GM18951 (cell line): ENCODE data around the gene ACSL5.

Source experiments
- POLR2A ChIP-seq: IDR thresholded peaks from 4 replicates; pipeline ENCODE4 v1.6.1; 2011; ENCODE audit warnings: mild to moderate bottlenecking; ENCODE audit not compliant: insufficient read length, insufficient read depth; ENCODE audit errors: extremely low read depth
- in situ Hi-C: fragments of 300-500 bp; cut with MboI; formaldehyde crosslinking; loops from one replicate; pipeline ENCODE4 v1.12.0; 2022; ENCODE audit warnings: low sequenced_read_pairs, mixed read lengths, inconsistent platforms; ENCODE audit not compliant: unreplicated experiment

ACSL5 gene

DNA sequence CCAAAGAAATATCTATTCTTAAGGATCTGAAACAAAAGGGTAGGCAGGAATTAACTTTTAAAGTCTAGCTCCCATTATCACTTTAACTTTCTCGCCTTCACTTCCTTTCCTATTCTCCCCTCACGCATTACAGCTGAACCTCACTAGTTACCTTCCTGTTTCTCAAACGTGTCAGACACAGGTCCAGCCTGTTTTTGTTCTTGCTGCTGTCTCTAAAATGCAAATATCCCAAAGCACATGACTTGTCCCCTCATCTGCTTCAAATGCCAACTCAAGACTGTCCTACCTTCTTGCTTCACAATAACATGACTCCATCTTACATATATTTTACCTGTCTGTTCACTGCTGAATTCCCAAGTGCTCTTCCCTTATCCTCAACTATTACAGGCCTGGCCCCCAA is 55.2 kb downstream of the ACSL5 start:
- in situ Hi-C loops = no loop called here
- no peak for TF ChIP-seq POLR2A

GRCh38 chr10:112429654-112430230 is 55.8 kb downstream of the ACSL5 start:
- in situ Hi-C loops = no loop called here
- no peak for TF ChIP-seq POLR2A

- no peak for TF ChIP-seq POLR2A
- in situ Hi-C loops = no loop called here
Measured at GRCh38 chr10:112433136-112433535, 59.2 kb downstream of the ACSL5 start.

GRCh38 chr10:112434988-112435619 is 61.2 kb downstream of the ACSL5 start:
- TF ChIP-seq POLR2A = no peak
- in situ Hi-C loops = no loop called here

- in situ Hi-C loops = no loop called here
- no peak for TF ChIP-seq POLR2A
Measured at GRCh38 chr10:112438356-112438755, 64.4 kb downstream of the ACSL5 start.

DNA sequence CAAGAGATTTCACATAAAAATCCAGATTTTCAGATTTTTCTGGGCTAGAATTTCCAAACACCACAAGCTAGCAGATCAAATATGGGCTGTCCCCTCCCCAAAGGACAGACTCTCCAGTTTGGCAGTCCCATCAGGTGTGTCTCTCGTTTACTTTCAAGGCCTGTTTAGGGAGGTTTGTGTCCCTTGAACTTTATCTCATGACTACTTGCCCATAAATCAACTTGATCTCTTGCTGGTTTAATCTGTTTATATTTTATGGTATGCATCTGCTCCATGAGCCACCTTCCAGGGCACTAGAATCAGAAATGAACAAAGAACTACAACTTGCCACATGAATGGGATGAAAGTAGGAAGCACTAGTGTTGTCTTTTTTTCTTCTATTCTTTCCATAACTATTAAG is 67.6 kb downstream of the ACSL5 start:
- no peak for TF ChIP-seq POLR2A
- in situ Hi-C loops = no loop called here

GRCh38 chr10:112442063-112442462 is 68.1 kb downstream of the ACSL5 start:
- in situ Hi-C loops = no loop called here
- TF ChIP-seq POLR2A = no peak

DNA sequence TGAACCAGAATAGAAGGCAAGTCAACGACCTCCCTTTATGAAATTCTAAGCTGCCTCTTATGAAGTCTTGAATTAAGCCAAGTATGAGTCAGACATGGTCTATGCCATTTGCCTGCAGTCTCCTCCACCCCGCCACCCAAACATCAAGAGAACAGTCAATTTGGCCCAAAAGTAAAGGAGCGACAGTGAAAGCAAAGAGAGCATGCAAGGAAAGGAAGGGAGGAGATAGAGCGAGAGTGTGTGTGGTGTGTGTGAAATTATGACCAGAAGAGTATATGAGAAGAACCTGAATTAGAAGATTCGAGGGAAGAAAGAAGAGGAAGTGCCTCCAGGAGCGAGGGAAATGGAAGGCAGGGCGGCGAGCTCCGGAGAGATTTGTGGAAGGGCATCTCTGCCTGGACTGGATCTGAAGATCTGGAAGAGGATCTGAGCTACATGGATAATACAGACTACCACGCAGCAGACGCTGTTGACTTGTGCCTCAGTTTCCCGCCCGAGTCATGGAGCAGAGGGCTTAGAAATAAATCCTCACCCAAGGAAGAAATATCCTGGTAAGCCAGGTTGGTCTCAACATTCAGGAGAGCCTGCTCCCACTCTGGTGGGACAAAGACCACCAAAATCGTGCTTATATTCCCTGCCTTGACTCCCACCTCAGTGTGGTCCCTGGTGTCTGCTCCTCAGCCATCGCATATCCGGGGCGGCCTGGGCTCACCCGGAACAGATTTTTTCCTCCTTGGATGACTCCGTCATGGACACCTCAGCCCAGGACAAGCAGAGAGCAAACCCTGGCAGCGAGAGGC is 72.3 kb downstream of the ACSL5 start:
- in situ Hi-C loops = no loop called here
- TF ChIP-seq POLR2A = no peak

DNA sequence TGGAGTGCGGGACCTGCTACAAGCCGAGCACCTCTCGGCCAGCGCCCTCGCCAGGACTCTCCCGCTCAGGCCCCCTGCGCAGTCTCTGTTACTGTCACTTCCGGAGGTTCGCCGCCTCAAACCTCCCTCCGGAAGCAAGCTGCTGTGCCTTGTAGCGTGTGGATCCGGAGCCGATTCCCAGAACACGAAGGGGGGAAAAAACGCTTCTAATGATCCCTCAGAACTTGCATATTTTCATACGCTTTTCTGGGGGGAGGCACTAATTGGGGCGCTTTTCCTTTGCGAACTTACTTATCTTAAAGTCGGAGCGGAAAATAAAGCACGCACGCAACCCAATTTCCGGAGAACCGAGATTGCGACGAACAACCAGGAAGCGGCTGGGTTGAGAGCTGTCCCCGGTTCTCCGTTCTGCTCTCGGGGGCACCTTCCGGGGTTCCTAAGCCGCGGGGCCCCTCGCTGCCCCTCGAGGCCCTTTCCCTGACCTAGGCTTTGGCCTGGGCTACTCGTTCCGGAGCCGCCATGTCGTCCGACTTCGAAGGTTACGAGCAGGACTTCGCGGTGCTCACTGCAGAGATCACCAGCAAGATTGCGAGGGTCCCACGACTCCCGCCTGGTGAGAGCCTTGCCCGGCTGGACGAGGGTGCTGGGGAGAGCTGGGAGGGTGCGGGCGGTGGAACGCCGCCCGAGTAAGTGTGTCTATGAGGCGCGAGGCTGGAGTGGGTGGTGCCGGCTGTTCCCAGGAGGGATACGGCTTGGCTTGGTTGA is 73.1 kb downstream of the ACSL5 start, which contains the start of the genes VTI1A and ZDHHC6:
TSS of gene VTI1A (plus strand) at position 361 of the 765 bp plus-strand sequence. CDS start at position 520, 159 bp downstream.
TSS of gene ZDHHC6 (minus strand) at position 60 of the 765 bp plus-strand sequence. CDS start 1,478 bp downstream, outside the sequence.
- in situ Hi-C loops = no loop called here
- peak; percentile 87 for TF ChIP-seq POLR2A

DNA sequence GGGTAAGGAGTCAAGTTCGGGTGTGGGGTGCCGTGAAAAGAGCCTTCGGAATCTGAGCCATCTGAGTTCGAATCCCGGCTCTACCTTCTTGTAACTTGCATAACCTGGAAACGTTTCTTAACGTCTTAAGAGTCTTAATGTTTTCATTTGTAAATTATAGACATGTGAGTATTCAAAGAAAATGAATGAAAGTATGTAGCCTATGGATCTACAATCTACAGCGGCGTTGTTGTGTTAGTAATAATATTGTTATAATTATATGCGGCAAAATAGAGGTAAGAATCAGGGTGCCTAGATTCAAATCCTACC is 73.7 kb downstream of the ACSL5 start:
- in situ Hi-C loops = no loop called here
- no peak for TF ChIP-seq POLR2A

DNA sequence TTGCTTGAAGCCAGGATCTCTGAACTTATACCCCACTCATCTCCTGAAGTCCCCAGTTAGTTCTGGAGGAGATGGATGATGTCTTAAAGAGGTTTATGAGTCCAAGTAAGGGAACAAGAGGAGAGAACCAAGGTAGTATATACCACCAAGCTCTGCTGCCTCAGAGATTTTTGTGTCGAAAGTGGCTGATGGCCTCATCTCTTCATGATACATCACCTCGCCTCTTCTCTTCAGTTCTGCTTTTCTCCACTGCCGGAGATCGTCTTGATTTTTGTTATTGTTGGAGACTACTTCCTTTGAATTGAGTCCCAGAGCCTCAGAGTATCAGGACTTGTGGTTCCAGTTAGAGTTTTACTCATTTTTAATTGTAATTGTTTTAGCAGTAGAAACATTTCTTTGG is 75.0 kb downstream of the ACSL5 start:
- no peak for TF ChIP-seq POLR2A
- in situ Hi-C loops = no loop called here

DNA sequence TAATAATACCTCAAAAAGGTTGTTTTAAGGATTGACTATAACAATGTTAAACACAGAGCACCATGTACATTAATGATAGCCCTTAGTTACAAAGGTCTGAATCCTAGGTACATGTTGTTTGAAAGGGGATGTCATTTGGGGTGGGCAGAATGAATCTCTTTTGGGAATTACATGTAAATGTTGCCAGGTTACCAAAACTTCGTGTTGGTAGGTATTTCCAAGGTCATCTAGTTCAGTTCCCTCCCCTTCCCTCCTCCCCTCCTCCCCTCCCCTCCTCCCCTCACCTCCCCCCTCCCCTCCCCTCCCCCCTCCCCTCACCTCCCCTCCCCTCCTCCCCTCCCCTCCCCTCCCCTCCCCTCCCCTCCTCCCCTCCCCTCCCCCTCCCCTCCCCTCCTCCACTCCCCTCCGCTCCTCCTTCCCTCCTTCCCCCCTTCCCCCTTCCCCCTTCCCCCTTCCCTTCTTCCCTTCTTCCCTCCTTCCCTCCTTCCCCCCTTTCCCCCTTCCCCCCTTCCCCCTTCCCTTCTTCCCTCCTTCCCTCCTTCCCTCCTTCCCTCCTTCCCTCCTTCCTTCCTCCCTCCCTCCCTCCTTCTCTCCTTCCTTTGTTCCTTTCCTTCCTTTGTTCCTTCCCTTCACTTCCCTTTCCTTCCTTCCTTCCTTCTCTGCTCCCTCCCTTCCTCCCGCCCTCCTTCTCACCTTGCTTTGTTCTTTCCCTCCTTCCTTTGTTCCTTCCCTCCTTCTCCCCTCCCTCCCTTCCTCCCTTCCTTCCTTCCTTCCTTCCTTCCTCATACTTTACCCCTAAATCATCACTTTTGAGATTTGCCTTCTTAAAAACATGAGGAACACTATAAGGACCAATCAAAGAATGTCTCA is 81.2 kb downstream of the ACSL5 start:
- in situ Hi-C loops = loop anchor here (25.0 kb wide), 1 partner anchor 932 kb away; no protein-coding TSS in a partner anchor
- no peak for TF ChIP-seq POLR2A
